Inflammatory macrophage treated with lipopolysaccharide for 4 hours (primary cell): ENCODE results near the gene SLC17A3.

Experiments used
- DNase-seq: peaks from one replicate; pipeline ENCODE4 v3.0.0-alpha.2; 2020

Gene SLC17A3

DNA sequence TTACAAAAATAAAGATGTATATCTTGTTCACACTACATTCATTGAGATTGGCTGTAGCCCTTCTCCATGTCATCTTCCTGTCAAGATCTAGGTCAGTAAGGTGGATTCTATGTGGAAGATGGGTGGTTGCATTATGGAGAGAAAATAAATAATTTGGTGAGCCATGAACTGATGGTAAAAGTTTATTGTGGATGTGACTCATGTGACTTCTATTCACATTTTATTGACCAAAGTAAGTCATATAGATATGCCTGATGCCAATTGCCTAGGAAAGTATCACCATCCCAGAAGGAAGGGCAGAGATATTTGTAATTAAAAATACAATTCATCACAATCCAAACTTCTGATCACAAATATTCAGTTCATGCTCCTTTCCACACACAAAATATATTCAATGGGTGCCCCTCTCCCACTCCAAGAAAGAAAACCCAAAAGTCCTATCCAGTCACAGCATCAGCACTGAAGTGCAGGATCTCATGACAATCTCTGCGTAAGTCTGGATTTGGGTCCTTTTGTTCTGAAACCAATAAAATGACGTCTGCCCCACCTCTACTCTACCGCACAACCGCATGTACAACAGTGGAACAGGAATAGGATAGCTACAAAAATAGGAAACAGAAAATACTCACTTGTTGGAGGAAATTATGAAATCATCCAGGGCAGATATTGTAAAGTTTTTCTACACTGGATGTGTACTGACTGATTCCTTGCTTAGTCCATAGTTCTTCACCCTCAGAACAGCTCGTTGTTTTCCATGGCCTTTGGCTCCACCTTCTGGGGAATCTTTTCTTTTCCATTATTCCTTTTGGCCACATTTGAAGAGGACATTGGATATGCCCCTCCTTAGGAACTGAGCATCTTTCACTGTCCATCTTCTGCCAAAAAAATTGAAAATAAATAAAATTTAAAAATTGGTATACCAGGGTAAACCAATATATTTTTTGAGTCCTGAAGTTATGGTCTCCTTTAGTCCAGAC is 16.1 kb upstream of the SLC17A3 start:
- no peak for DNase-seq

DNA sequence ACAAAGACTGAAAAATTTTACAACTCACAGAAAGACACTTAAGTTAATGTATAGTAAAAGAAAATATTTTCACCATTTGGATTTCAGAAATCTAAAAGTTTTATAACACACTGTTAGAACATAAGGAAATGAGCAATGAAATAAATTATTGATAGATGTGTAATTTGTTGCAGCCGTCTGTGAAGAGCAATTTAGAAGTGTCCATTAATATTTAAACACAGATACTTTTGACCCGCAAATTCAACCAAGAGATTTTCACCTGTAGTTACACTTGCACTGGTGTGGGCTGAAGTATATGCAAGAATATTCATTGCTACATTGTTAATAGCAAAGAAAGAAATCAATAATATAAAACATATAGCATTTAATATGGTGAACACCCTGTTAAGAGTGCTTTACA is 14.6 kb upstream of the SLC17A3 start:
- DNase-seq: no peak

DNA sequence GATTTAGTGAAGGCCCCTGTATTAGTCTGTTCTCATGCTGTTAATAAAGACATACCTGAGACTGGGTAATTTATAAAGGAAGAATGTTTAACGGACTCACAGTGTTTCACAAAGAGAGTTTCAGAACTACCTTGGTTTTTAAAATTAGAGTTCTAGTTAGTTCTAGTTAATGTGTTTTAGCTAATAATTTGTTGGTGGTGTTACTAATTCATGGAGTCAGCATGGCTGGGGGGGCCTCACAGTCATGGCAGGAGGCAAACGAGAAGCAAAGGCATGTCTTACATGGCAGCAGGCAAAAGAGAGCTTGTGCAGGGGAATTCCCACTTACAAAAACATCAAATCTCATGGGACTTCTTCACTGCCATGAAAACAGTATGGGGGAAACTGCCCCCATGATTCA is 12.0 kb upstream of the SLC17A3 start:
- DNase-seq: no peak

DNA sequence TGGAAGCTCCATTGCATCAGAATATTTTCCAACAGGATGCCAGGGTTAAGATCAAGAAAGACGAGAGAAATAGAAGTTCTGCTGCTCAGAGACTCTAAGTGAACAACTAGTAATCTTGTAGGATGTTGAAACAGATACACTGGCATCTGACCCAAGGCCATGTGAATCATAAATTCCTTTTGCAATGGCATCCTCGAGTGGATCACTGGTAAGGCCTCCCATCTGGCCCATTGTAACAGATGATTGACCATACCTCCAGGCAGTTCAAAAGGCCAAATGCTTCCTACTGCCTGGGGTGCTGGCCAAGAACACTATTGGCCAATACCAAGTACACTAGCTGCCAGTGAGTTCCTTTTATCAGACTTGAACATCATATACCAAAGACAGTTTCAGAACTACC is 9.9 kb upstream of the SLC17A3 start:
- DNase-seq: peak; percentile 53

DNA sequence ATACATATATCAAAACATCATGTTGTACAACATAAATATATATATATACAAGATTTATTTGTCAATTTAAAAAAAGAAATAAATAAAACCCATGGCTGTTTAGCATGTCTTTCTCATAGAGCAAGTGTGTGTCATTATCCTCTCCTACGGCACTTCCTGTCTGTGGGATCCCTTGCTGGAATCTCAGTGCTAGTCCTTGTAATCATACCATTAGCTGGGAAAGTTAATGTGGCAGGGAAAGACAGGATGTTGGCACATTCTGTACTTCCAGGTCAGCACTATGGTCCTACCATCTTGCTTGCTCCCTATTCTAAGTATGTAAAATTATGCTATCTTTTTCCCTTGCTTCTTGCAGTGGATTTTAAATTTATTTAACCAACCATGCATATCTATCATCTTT is 9.5 kb upstream of the SLC17A3 start:
- DNase-seq: no peak

DNA sequence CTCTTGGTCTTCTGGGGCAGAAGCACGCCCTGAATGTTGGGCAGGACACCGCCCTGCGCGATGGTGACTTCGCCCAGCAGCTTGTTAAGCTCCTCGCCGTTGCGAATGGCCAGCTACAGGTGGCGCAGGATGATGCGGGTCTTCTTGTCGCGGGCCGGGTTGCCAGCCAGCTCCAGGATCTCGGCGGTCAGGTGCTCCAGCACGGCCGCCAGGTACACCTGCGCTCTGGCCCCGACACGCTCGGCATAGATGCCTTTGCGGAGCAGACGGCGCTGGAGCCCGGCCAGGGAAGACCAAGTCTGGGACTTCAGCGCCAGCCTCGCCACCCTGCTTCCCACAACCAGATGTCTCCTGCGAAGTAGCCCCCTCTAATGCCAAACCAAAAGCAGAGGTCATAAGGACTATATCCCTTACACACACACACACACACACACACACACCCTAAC is 8.0 kb upstream of the SLC17A3 start:
- DNase-seq: no peak

DNA sequence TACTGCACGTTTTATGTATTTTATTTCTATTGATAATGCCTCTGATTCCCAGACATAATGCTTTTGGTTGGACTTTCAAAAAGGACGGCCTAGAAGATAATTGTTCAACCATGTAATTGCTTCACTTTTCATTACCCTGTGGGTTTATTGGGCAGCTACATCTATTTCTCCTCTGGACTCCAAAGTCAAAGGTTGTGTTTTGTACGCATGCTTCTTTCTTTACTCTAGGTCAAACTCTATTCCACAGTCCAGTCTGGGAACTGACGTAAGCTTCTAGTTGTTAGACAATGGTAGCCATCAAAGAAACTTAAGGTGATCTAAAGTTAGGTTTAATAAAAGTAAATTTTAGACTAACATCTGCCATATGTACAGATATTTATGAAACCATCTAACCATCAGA is 6.6 kb upstream of the SLC17A3 start:
- DNase-seq: no peak

DNA sequence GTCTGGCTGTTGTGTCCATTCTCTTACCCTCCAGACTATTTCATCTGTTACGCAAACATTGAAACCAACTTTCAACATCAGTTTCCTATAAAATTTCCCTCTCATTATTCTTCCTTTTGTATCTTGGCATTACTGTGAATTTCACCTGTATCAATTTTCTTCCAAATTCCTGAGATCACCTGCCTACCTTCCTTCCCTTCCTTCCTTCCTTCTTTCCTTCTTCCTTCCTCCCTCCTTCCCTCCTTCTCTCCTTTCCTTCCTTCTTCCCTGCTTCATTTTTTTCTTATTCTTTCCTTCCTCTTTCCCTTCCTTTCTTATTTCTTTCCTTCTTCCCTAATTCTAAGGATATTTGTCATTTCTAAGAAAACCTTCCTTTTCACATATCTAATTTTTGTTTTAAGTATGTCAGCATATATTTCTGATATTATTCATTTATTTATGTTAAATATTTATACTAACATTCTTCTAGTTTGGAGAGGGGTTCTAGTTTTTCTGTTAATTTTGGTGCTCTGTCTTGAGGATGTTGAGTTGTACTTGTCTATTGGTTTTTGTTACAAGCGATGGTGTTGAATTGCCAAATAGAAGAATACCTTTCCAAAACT is 4.8 kb upstream of the SLC17A3 start:
- DNase-seq: no peak

DNA sequence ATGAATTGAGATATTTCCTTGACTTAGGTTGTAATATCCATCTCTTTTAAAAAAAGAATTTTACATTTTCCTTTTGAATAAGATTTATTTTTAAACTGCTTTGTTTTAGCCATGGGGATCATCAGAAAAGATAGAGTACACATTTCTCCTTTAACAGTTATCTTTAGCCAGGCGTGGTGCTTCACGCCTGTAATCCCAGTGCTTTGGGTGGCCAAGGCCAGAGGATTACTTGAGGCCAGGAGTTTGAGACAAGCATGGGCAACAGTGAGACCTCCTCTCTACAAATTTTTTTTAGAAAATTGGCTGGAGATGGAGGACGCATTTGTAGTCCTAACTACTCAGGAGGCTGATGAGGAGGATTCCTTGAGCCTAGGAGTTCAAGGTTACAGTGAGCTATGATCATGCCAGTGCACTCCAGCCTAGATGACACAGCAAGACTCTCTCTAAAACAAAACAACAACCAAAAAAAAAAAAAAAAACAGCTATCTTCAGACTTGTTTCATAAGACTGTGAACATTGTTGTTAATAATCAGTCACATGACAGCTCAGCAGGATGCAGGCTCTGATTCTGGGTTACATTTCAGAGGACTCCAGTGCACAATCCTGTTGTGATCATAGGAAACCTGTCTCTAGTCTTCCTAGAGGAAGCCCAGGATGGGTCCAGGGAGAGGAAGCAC is 2.0 kb upstream of the SLC17A3 start:
- DNase-seq: peak; percentile 8

DNA sequence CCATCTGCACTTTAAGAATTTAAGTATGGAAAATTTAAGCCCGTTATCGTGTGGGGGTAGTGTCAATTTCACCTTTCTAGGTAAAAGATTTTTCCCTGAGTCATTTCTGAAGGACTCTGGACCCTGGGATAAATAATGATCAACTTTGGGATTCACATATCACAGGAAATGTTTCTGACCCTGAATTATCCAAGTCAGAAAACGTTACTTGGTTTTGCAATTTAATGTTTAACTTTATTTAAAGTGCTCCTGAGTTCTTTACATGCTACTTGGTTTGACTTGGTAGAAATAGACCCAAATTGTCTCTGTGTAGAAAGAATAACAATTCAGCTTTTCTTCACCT is 1.5 kb upstream of the SLC17A3 start:
- DNase-seq: no peak

DNA sequence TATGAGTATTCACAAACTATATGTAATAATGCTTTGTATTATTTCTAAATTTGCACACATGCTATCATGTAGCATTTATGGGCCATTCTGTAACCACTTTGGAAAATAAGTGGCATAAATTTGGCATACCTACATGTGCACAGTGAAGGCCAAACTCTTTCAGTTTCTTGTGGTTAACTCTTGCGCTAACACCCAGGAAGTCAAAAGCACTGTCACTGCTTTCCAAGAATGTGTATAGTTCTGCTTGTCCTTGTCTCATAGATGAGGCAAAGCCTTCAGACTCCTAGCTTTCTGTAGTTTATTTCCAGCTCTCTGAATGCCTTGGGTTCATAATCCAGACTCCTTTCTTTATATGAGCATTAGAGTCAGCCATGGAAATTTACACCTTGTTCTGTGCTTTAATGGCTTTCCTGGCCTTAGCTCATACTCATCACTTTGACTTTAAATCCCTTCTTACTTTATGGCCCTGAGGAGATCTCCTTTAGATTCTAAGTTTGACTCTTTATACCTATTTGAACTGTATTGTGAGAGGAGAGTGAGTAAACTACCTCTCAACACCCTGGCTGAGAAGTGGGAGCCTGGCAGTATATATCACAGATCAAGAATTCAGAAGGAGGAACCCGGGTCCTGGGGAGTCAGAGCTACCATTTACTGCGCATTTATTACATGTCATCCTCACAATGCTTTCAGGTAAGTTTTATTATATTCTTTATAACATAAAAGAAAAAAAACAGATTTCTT is 949 bp upstream of the SLC17A3 start:
- DNase-seq: peak; percentile 34

DNA sequence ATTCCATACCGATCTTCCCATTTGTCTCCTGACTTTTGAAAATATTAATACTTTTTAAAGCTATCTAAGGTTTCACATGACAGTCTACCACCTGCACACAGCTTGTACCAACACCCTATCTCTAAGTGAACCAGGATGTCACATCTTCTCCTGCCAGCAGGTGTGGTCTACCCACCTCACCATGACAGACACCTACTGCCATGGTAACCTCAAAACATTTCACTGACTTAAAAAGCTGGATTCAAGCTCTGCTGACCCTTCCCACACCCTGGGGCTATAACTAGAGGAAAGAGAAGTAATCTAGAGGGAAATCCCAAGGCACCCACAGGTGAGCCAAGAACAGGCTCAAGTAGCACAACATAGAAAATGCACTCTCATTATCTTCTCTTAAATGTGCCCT is 1.2 kb downstream of the SLC17A3 start:
- no peak for DNase-seq

DNA sequence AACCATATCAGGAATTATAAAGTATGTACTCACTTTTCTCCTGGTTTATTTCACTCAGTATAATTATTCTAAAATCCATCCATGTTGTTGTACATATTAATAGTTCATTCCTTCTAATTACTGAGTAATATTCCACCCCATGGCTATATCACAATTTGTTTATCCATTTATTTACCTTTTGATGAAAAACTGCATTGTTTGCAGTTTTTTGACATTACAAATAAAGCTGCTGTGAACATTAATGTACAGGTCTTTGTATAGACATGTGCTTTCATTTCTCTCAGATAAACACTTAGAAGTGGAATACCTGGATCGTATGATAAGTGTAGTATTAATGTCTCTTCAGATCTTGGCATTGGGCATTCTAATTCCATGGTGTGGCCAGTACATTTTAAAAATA is 4.2 kb downstream of the SLC17A3 start:
- DNase-seq: no peak

DNA sequence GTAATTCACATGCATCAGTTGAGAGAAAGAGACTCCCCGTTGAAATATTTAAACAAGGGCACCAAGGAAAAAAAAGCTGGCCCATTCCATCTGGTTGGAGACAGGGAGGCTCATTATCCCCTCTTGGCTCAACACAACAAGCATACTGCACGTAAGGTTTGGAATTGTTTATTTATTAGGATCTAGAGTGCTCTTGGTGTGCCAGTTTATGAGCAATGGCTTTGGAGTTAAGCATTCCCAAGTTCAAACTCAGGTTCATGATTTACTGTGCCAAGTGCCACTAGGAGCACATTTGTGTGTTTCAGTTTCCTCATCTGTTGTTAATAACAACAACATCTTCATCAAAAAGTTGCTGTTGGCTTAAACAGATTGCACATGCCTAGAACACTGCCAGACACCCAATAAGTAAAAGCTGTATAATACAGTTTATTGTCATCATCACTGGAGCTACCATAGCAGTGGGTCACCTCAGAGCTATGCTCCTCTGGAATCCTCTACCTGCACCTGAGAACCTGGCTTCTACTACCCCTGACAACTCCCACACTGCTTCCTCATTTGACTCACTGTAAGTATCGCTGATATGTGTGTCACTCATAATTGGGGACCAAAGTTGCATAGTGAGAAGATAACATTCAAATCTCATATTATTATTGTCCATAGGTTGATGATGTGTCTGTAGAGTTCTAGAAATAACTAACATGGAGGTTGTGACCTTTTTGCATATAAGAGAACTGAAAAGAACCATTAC is 5.4 kb downstream of the SLC17A3 start:
- no peak for DNase-seq

DNA sequence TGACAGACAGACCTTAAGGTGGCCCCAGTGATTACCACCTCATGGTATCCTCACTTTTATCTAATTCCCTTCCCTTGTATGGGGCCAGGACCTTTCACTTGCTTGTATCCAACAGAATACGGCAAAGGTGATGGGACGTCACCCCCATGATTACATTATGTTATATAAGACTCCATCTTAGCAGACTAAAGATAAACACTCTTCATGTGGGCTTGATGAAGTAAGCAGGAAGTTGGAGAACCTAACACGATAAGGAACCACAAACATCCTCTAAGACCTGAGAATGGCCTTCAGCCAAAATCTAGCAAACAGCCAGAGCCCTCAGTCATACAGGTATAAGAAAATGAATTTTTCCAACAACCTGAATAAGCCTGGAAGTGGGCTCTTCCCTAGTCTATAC is 8.0 kb downstream of the SLC17A3 start:
- no peak for DNase-seq

DNA sequence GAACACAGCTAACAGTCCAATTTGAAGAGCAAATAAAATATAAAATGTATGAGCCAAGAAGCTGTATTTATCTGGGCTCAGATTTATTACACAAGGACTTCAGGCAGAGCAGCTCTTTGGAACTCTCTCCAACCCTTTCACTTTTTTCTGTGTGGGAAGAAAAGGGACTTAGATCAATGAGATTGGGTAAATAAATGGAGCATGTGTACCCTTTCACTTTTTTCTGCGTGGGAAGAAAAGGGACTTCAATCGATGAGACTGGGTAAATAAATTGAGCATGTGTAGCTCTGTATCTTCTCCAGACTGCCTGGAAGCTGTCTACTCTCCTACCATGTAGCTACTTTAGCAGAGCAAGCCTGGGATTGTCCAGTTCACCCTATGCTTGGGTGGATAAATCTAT is 10.7 kb downstream of the SLC17A3 start:
- no peak for DNase-seq

DNA sequence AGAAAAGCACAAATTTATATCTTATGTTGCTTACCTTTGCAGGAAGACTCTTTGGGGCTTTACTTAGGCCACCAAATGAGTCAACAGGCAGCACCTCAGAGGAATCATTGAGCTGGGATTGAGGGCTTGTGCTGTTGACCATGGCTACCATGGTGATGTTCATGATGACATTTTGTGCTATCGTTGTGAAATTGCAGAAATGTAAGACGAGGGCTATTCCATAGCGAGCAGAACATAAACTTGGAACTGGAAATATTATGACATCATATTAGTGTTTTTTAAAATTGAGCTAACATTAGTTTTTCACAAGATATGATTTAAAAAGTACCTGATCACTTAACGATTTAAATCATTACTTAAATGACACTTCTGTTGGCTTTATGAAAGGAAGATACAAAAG is 11.8 kb downstream of the SLC17A3 start:
- no peak for DNase-seq

DNA sequence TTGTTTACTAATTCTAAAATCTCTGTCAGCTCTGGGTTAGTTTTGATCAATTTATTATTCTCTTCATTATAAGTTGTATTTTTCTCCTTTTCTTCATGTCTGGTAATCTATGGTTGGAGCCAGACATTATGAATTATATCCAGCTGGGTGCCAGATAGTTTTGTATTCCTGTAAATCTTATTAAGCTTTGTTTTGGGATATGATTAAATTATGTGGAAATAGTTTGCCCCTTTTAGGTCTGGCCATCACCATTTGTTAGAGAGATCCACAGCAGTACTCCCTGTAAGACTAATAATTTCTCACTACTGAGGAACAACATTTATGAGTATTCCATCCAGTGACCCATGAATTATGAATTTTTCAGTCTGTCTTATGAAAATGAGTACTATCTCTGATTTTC is 21.3 kb downstream of the SLC17A3 start:
- DNase-seq: no peak

DNA sequence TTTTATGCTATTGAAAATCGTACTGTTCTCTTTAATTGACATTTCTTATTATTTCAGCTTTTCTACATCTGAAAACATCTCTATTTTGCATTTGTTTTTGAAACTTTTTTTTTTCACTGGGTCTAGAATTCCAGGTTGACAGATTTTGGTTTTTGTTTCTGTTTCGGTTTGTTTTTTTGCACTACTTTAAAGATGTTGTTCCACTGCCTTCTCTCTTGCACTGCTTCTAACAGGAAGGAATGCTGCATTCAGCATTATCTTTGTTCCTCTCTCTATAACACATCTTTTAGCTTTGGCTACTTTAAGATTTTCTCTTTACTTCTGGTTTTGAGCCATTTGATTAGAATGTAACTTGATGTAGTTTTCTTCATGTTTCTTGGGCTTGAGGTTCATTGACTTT is 22.1 kb downstream of the SLC17A3 start:
- DNase-seq: no peak

DNA sequence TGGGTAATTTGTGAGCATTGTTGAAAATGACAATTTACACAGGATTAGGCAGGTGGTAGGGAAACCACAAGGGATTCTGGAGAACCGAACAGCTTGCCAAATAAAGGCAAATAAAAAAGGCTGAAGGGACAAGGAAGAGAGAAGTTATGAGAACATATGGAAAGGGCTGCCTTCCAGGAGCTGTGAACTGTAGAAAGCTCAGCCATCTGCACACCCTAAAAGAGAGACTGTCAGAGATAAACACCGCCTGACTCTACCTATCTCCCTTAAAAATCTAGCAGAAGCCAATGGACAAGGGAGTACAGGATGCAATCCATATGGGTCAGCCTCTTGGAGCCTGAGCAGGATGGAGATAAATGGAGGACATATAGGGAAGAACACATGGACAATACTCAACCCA is 29.5 kb downstream of the SLC17A3 start:
- DNase-seq: no peak

DNA sequence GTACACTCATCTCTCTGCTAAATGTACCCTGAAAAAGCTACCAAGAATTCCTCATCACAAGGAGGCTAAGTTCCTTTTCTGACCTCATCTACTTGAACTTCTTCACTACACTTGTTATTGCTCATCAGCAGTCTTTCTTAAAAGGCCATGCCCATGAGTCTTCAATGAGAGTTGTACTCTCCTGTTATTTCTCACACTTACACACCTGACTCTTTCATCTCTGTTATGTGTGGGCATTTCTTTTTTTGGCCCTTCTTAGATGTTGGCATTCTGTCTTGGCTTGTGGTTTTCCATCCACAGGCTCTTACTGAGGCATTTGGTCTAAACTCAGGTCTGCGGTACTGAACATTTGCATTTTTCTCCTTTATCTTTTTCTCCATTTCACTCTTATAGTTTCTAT is 31.5 kb downstream of the SLC17A3 start:
- DNase-seq: no peak

DNA sequence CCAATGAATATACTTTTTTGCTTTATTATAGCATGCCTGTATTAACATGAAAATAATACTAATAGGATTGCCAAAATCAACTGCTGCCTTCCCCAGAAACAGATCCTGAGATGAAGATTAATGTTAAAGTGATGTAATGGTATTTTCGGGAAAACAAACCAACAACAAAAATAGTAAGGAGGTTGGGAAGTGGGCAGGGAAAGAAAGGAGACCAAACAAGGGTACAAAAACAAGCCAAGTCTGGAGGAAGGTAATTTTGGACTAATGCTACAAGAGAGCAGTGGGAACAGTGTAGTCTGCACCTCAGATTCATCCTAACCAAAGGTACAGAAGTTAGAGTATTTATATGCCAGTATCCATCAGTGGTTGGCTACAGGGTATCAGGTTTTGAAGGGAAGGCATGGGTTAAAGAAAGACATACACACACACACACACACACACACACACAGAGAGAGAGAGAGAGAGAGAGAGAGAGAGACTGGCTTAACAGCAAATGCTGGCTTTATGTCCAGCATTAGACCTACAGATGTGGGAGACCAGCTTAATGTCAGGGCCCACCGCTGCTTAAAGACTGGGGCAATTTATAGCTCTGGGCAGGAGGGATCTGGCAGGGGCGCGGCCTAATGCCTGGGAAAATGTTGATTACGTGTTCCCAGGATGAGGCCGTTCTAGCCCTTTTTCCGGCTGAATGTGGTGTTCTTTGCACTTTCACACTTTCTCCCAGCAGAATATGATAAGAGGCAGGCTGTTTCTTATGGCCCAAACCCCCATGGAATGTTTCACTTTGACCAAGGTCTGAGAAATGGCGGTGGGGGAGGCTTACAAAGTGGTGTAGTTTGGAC is 38.4 kb downstream of the SLC17A3 start:
- DNase-seq: no peak
